Small intestine (tissue), 7 donors: Measurements from ENCODE around the gene MAP4K3. TPM values are rescaled to one million over a fixed set of nuclear protein-coding genes. Genes with fewer than 3 reads are reported as not detected.
A peak's percentile ranks its signal among the peaks of the same experiment; 100 is the strongest.

Experiments used
- DNase-seq, 2 donors: peaks; one replicate each; pipeline versions ENCODE4 v3.0.0 to v3.0.0-alpha.2; 2013
- FAIRE-seq: peaks from 2 replicates; lab custom pipeline; 2012; peaks lifted over from hg19 to GRCh38; lab: Jason Lieb, UNC
- H3K27ac ChIP-seq, 3 donors: one replicate each; pipeline ENCODE4 v1.5.1; 2013; ENCODE audit warnings: low read length in 2 of 3, mild to moderate bottlenecking in 2 of 3, control low read depth in 1 of 3, inconsistent platforms in 1 of 3, low read depth in 1 of 3, moderate library complexity in 1 of 3
- H3K27me3 ChIP-seq, 3 donors: one replicate each; pipeline ENCODE4 v1.6.1; 2013; ENCODE audit warnings: low read length in 3 of 3, inconsistent platforms in 1 of 3; ENCODE audit not compliant: control insufficient read depth in 3 of 3, insufficient read depth in 3 of 3
- H3K36me3 ChIP-seq, 3 donors: one replicate each; pipeline ENCODE4 v1.6.1; 2013; ENCODE audit warnings: low read length in 3 of 3, inconsistent platforms in 1 of 3, low read depth in 1 of 3, mild to moderate bottlenecking in 1 of 3, moderate library complexity in 1 of 3; ENCODE audit not compliant: control insufficient read depth in 3 of 3, insufficient read depth in 2 of 3
- H3K4me1 ChIP-seq, 3 donors: one replicate each; pipeline ENCODE4 v1.6.1; 2013; ENCODE audit warnings: low read length in 2 of 3, inconsistent platforms in 1 of 3, low read depth in 1 of 3, mild to moderate bottlenecking in 1 of 3, moderate library complexity in 1 of 3; ENCODE audit not compliant: control insufficient read depth in 3 of 3, insufficient read depth in 2 of 3
- H3K4me3 ChIP-seq, 3 donors: one replicate each; pipeline ENCODE4 v1.5.1; 2013; ENCODE audit warnings: low read length in 3 of 3, control low read depth in 1 of 3, inconsistent platforms in 1 of 3, low read depth in 1 of 3, mild to moderate bottlenecking in 1 of 3, moderate library complexity in 1 of 3
- H3K9me3 ChIP-seq, 2 donors: one replicate each; pipeline ENCODE4 v1.6.1; 2013; ENCODE audit warnings: low read depth in 1 of 2, low read length in 1 of 2; ENCODE audit not compliant: control insufficient read depth in 2 of 2, insufficient read depth in 1 of 2
- WGBS, 3 donors: extraction: QIAGEN DNeasy Blood & Tissue Kit; methylation state at CpG; one replicate each; pipeline ENCODE4 v1.1.7; 2013; 5-methylcytosine and 5-hydroxymethylcytosine counted together
- polyA plus RNA-seq, 4 donors: library from polyadenylated mRNA; stranded (reverse) in 3 of 4; unstranded in 1 of 4; fragments of 200-250 nt in 3 of 4; fragments of 120-200 nt in 1 of 4; gene quantifications; one replicate each; pipeline versions ENCODE4 v1.2.1 to v1.2.3, GENCODE V29; 2013
- donor health status: healthy with polysubstance abuse.
- donor health status: control.
- donor health status: control.
- donor health status: Bipolar disorder and iron deficiency.
- donor health status: healthy.

Gene MAP4K3
- polyA plus RNA-seq, 4 donors, result 9.5 to 29.9 (median 13.9) TPM

DNA sequence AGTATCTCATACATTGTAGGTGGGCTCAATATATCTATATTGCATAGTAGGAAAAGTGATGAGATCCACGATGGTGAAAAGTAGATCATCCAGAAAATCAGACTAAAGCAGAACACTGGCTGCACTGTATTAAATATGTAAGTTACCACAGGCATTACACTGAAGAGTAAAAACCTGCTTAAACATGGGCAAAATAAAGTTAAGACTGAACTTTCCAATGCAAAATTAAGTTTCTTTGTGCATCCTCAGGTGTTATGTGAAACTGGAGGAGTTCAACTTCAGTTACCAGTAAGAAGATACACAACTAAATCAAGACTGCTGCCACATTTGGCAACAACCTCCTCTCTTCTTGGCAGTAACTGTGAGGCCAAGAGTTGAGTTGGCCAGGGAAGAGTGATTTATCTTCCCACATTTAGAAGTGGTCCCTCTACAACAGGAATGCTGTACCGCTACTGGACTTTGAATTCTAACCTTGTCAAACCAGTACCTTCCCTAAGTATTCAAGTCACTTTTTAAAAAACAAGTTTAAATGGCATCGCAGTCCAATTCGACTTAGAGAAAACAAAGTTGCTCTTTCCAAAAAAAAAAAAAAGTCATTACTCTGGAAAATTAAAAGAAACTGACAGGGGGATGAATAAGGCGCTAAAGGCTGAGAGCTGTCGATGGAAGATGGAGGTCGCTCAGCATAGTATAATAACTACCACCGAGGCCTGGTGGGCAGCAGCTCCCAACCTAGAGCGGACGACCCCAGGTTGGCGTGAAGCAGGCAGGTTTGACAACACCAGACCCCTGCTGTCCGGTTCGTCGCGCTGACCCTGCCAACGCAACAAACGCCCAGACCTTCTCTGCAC is 1.1 kb downstream of the MAP4K3 start:
- Histone ChIP-seq H3K36me3 (no peaks in the 10 kb centered on the region), H3K4me3 (peak overlapping the region; percentile 91), H3K4me1 (peaks cover 8 to 15% (median 14%) of the 10 kb centered on the region in 3 donors), H3K9me3 (no peaks in the 10 kb centered on the region), H3K27me3 (no peaks in the 10 kb centered on the region), H3K27ac (peak overlapping the region; percentile 86 to 97 (median 91))
- no peak for FAIRE-seq
- peak; percentile 51 to 65 for DNase-seq
- 4 to 12% (median 6%) methylated on average over 17 of the region's 17 CpGs for WGBS, 3 donors

DNA sequence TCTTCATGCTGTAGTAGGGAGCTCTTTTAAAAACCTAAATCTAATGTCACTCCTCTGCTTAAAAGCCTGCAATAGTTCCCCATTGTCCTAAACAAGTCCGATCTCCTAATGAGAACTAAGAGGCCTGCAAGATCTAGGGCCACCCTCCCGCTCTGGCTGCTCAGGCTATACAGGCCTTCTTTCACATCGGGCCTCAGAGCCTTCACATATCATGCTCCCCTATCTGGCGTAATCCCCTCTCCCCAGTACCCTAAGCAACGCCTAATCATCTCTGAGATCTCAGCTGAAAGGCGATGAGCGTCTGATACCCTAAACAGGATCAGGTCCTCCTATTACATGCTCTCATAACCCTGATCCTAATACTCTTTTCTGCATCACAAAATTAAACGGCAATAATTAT is 1.9 kb downstream of the MAP4K3 start:
- peak overlapping the region in 2 of 3 donors; percentile 79 to 97 for H3K27ac ChIP-seq
- DNase-seq, result peak in 1 of 2 donors; percentile 20
- no peaks in the 10 kb centered on the region for H3K27me3 ChIP-seq
- H3K36me3 ChIP-seq, result no peaks in the 10 kb centered on the region
- peak overlapping the region in 2 of 3 donors; percentile 91 for H3K4me3 ChIP-seq
- peaks cover 8 to 15% (median 14%) of the 10 kb centered on the region in 3 donors for H3K4me1 ChIP-seq
- no peak for FAIRE-seq
- H3K9me3 ChIP-seq, result no peaks in the 10 kb centered on the region
- 55 to 79% (median 67%) methylated on average over 8 of the region's 8 CpGs for WGBS, 3 donors

DNA sequence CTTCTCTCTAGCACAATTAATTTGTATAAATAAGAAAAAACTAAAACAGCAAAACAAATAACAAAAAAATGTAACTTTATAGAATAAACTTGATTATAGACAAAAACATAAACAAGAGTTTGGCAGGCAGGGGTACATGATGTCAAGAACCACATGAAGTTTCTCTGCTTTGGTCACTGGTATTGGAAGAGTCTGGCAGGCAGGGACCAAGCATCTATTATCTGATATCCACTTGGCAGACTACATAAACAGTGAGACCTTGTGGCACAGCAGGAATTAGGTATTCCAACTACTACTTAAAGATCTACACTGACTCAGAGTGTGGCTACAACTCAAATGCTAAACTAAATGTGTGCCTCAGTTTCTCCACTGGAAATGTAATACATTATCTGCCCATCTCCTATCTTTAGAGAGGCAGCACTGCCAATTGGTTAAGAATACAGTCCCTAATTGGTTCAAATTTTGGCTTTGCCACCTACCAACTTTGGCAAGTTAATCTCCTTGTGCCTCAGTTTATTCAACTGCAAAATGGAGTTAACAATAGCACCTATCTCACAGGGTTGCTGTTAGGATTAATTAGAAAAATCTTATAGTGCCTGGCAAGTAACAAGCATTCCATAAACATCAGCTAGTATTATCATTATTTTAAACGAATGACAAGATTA is 2.7 kb downstream of the MAP4K3 start:
- H3K4me1 ChIP-seq, result peaks cover 8 to 13% (median 12%) of the 10 kb centered on the region in 3 donors
- DNase-seq, result no peak
- no peak for FAIRE-seq
- H3K4me3 ChIP-seq, result no peak overlapping the region
- 44 to 60% (median 44%) methylated on average over 1 of the region's 1 CpG for WGBS, 3 donors
- no peaks in the 10 kb centered on the region for H3K27me3 ChIP-seq
- no peak overlapping the region for H3K27ac ChIP-seq
- H3K36me3 ChIP-seq, result no peaks in the 10 kb centered on the region
- no peaks in the 10 kb centered on the region for H3K9me3 ChIP-seq

DNA sequence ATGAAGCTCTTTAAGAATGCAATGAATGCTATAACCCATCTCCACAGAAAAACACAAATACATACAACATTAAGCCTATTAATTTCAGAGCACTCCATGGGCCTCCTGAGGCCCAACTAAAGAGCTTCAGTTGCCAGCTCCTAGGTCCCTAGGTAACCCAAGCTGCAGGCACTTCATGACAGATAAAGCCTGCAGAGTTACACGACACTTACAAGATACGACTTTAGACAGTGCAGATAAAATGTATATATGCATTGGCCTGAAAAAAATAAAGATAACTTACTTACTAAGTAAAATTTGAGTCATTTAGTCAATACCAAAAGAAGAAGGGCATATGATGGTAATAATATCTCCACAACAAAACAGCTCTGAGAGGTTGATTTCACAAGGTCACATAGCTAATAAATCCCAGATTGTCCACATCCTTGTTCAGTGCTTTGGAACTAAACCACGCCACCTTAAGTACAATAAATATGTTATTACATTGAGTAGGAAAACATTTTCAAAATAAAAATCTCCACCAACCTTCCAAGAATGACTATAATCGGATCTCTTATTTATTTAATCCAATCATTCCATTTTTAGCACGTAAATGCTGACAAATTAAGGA is 3.4 kb downstream of the MAP4K3 start:
- Histone ChIP-seq H3K27ac (peak overlapping the region in 1 of 3 donors; percentile 27), H3K27me3 (no peaks in the 10 kb centered on the region)

DNA sequence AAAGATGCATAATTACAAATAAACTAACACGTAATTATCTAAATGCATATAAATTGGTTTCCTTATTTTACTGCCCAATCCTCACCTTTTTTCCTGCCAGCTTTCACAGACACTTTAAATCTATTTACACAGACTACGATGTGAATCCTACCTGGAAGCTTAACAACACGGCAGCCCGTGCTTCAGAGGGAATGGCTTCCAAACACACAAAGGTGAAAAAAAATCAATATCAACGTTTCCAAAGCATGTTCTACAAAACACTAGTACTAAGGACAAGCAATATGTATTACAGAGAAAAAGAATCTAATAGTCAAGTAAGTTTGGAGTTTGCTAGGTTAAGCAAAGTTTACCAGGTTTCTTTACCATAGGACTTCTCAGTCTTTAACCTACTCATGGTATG is 4.4 kb downstream of the MAP4K3 start:
- no peak for DNase-seq
- FAIRE-seq, result no peak
- Histone ChIP-seq H3K4me1 (peaks cover 6 to 12% (median 6%) of the 10 kb centered on the region in 3 donors), H3K27ac (no peak overlapping the region), H3K36me3 (no peaks in the 10 kb centered on the region), H3K9me3 (no peaks in the 10 kb centered on the region), H3K4me3 (no peak overlapping the region), H3K27me3 (no peaks in the 10 kb centered on the region)
- 71 to 78% (median 74%) methylated on average over 5 of the region's 5 CpGs for WGBS, 3 donors

More for the DNA sequence above, 3.4 kb downstream of the MAP4K3 start:
- peaks cover 7 to 12% (median 7%) of the 10 kb centered on the region in 3 donors for H3K4me1 ChIP-seq
- no peaks in the 10 kb centered on the region for H3K36me3 ChIP-seq
- DNase-seq (no peak), FAIRE-seq (no peak)
- H3K4me3 ChIP-seq, result no peak overlapping the region
- no peaks in the 10 kb centered on the region for H3K9me3 ChIP-seq
- WGBS, 3 donors, result 59 to 65% (median 62%) methylated on average over 5 of the region's 5 CpGs

DNA sequence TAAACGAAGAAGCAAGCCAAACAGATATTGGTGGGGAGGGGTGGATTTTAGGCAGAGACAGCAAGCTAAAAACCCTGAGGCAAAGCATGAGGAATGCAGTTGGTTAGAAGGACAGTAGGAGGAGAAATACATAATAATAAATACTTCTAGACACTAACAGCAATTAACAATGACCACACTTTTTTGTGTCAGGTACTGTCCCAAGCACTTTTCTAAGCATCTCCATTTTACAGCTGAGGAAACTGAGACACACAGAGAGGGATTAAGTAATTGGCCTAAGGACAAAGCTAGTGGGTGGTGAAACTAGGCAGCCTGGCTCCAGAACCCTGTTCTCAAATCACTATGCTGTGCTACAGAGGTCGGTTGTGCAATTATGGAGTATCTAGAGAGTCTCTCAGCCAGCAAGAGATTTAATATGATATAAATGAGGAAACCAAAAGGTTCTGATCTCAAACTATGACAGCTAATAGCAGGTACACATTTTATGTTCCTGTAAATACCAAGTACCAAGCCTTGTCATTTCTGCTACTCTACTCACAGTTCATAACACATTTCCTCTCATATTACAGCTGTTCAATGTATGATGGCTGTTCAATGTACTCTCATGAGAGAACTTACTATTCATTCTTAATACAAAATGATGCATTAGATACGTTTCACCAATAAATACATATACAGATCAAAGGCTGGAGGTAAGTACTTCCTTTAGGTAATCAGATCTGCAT is 5.3 kb downstream of the MAP4K3 start:
- Histone ChIP-seq H3K4me3 (no peak overlapping the region), H3K9me3 (no peaks in the 10 kb centered on the region), H3K27me3 (no peaks in the 10 kb centered on the region), H3K4me1 (peaks cover 6 to 12% (median 6%) of the 10 kb centered on the region in 3 donors), H3K36me3 (no peaks in the 10 kb centered on the region), H3K27ac (peak overlapping the region in 1 of 3 donors; percentile 46)
- no peak for DNase-seq
- 36 to 42% (median 38%) methylated on average over 3 of the region's 3 CpGs for WGBS, 3 donors
- no peak for FAIRE-seq

DNA sequence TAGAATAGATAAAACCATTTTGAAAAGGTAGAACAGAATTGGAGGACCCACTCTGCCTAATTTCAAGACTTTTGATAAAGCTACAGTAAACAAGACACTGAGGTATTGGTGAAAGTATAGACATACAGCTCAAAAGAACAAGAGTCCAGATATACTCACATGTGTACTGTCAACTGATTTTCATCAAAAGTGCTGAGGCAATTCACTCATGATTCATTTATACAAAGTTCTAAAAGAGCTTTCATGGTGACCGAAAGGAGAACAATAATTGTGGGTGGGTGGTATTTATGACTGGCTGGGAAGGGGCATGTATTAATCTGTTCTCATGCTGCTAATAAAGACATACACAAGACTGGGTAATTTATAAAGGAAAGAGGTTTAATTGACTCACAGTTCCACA is 7.3 kb downstream of the MAP4K3 start:
- H3K36me3 ChIP-seq, result no peaks in the 10 kb centered on the region
- H3K4me3 ChIP-seq, result no peak overlapping the region
- no peak overlapping the region for H3K27ac ChIP-seq
- no peak for FAIRE-seq
- no peaks in the 10 kb centered on the region for H3K27me3 ChIP-seq
- DNase-seq, result no peak
- H3K4me1 ChIP-seq, result peaks cover 4 to 9% (median 6%) of the 10 kb centered on the region in 3 donors
- no peaks in the 10 kb centered on the region for H3K9me3 ChIP-seq
- WGBS, 3 donors, result 60 to 76% (median 73%) methylated on average over 1 of the region's 1 CpG

DNA sequence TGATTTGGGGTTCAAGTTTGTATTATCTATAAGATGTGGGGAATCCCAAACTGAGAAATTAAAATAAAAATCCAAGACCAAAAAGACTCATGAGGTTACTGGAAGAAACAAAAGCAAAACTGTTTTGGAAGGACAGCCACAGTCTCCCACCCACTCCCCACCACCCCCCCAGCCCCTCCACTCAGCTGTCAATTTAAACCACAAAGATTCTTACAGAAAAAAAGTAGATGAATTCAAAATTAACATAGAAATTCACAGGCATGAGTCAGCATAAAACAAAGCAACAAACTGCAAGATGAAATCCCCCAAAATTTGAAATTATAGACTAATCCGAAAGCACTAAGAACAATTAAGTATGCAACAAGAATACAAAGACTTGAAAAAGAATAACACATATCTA is 12.1 kb downstream of the MAP4K3 start:
- Histone ChIP-seq H3K27ac (no peak overlapping the region), H3K36me3 (no peaks in the 10 kb centered on the region), H3K4me3 (no peak overlapping the region), H3K27me3 (no peaks in the 10 kb centered on the region), H3K4me1 (peaks cover 0 to 2% (median under 1%) of the 10 kb centered on the region in 3 donors), H3K9me3 (no peaks in the 10 kb centered on the region)
- 91 to 97% (median 93%) methylated on average over 1 of the region's 1 CpG for WGBS, 3 donors
- no peak for FAIRE-seq
- DNase-seq, result no peak
